Activated T-cell treated with anti-CD3 and anti-CD28 coated beads for 4 hours (primary cell): Measurements from ENCODE around the gene FA2H.
"Not testable (repeated sequence)": the region's sequence is repeated elsewhere in the genome, so short reads cannot be mapped to it uniquely, and the experiment has no call there.

Source experiments
- DNase-seq: peaks from one replicate; pipeline ENCODE4 v3.0.0-alpha.2; 2020

Gene FA2H

DNA sequence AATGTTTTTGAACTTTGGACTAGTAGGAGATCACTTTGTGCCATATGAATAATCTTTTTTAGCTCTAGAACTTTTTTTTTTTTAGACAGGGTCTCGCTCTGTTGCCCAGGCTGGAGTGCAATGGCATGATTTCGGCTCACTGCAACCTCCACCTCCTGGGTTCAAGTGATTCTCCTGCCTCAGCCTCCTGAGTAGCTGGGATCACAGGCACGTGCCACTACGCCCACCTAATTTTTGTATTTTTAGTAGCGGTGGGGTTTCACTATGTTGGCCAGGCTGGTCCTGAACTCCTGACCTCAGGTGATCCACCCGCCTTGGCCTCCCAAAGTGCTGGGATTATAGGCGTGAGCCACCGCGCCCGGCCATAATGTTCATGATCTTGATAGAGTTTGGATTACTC is 105.7 kb downstream of the FA2H start:
- DNase-seq, result not testable (repeated sequence)

DNA sequence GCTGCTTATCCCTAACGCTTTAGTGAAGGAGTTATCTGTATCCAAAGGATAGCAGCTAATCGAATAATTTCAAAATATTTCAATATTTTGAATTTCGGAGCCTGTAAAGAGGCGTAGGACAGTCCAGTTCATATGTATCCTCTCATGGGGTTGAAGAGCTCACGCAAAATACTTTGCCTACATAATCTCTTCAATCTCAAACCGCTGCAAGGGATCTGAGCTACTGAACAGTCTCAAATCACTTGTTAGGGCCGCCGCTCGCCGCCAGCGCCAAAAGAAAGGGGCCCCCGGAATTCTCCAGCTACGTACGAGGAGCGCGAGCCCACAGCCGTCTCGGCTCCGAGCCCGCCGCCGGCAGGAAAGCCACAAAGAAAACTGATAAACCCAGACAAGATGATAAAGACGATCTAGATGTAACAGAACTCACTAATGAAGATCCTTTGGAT is 107.3 kb downstream of the FA2H start:
- no peak for DNase-seq

DNA sequence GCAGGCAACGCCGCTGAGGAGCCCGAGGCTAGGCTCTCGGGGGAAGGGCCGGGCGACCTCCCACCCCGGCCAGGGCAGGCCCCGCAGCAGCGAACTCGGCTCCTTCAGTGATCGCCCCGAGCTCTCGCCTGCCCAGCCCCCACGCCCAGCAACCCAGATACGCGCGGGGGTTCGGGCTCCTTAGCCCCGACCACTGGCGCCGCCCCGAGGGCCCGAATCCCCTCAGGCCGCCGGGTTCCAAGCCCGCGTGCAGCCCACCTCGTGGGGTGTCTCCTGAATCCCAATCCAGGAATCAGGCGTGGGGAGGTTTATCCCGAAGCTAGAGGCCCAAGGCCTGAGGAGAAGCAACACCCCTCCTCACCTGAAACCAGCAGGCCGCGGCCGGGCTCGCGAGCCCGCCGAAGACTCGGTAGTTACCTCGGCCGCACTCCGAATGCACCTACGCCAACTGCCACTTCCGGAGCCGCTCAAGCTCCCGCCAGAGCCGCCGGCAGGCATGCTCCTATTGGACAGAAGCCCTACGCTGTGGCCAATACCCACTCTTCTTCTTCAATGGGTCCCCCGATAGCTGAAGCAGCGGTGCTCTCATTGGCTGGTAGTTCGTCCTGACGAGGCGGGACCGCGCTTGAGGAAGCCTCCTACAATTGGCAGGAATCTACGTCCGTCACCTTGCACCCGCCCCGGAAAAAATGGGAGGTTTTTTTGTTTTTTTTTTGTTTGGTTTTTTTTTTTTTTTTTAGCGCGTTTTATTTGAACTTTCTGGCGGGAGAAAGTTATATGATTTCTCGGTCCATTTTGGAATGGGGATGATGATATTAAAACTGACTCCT is 108.0 kb downstream of the FA2H start, which contains the start of gene RFWD3:
Gene RFWD3 (minus strand): TSS at position 453 of the 830 bp plus-strand sequence. CDS start 5,428 bp downstream, outside the sequence.
- DNase-seq, result peak; percentile 91

DNA sequence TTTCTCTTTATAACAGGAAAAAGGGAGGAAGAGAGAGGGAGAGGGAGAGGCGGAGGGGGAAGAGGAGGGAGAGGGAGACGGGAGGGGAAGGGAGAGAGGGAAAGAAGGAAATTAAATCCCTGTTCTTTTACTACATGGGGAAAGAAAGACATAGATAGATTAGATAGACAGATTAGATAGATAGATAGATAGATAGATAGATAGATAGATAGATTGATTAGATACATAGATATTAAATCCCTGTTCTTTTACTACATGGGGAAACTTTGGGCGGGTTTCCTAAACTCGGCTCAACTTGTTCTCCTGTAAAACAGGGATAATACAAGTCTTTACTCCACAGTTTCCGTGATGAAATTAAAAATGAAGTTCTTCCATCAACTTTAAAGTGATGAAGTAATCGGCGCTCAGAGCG is 108.6 kb downstream of the FA2H start:
- DNase-seq, result no peak
